T-helper 1 cell treated with Interleukin-12 subunit alpha and Interleukin-12 subunit beta and Interleukin-4 antibody, amounts not matched to agents 30 ng/mL and 1 ng/mL, for 36 hours (primary cell): ENCODE results near the gene GPR160. TPM values are rescaled to one million over a fixed set of nuclear protein-coding genes. Genes with fewer than 3 reads are reported as not detected.

Experiments
- intact Hi-C: fragments of 100-400 bp; cut with micrococcal nuclease; formaldehyde crosslinking; loops from one replicate; pipeline ENCODE4 v1.15.1; 2024
- total RNA-seq: library from RNA; stranded (reverse); gene quantifications from 2 replicates; pipeline ENCODE4 v1.2.3, GENCODE V29; 2022

The GPR160 gene
- total RNA-seq, 1 donor from 2014 or later, result 5.1 TPM

GRCh38 chr3:170062769-170063168 is 25.0 kb downstream of the GPR160 start:
- intact Hi-C loops, result no loop called here

GRCh38 chr3:170063691-170064090 is 25.9 kb downstream of the GPR160 start:
- intact Hi-C loops, result no loop called here

- intact Hi-C loops, result no loop called here
These were observed 26.3 kb downstream of the GPR160 start for GRCh38 chr3:170064108-170064507.

- intact Hi-C loops, result no loop called here
These were observed 37.8 kb downstream of the GPR160 start for GRCh38 chr3:170075441-170076091.

GRCh38 chr3:170076715-170077238 is 39.0 kb downstream of the GPR160 start:
- intact Hi-C loops, result no loop called here

- intact Hi-C loops, result no loop called here
These were observed 39.6 kb downstream of the GPR160 start for GRCh38 chr3:170077361-170077760.

GRCh38 chr3:170078620-170079281 is 41.0 kb downstream of the GPR160 start:
- intact Hi-C loops, result no loop called here

GRCh38 chr3:170079536-170080165 is 41.9 kb downstream of the GPR160 start:
- intact Hi-C loops, result no loop called here

GRCh38 chr3:170080605-170081004 is 42.8 kb downstream of the GPR160 start:
- intact Hi-C loops, result no loop called here

- intact Hi-C loops, result no loop called here
These were observed 43.4 kb downstream of the GPR160 start for GRCh38 chr3:170081079-170081741.

GRCh38 chr3:170083343-170083742 is 45.5 kb downstream of the GPR160 start:
- intact Hi-C loops, result no loop called here

GRCh38 chr3:170085396-170085795 is 47.6 kb downstream of the GPR160 start:
- intact Hi-C loops, result no loop called here

- intact Hi-C loops, result loop anchor here (5.0 kb wide), 1 partner anchor 77 kb away; no protein-coding TSS in a partner anchor
These were observed 52.2 kb downstream of the GPR160 start for GRCh38 chr3:170089862-170090600.

- intact Hi-C loops, result loop anchor here (5.0 kb wide), 1 partner anchor 77 kb away; no protein-coding TSS in a partner anchor
These were observed 52.8 kb downstream of the GPR160 start for GRCh38 chr3:170090601-170090981.

GRCh38 chr3:170092907-170093306 is 55.1 kb downstream of the GPR160 start:
- intact Hi-C loops, result loop anchor here (5.0 kb wide), 1 partner anchor 74 kb away; no protein-coding TSS in a partner anchor

GRCh38 chr3:170095771-170096170 is 58.0 kb downstream of the GPR160 start:
- intact Hi-C loops, result loop anchor here (5.0 kb wide), 1 partner anchor 58 kb away; the partner anchor contains the start of gene GPR160

- intact Hi-C loops, result loop anchor here (5.0 kb wide), 1 partner anchor 59 kb away; the partner anchor contains the start of gene GPR160
These were observed 58.5 kb downstream of the GPR160 start for GRCh38 chr3:170096342-170096741.

- intact Hi-C loops, result loop anchor here (2.0 to 5.0 kb wide), 2 partner anchors 61 to 236 kb away; partner anchors contain the start of gene GPR160
These were observed 61.0 kb downstream of the GPR160 start for GRCh38 chr3:170098753-170099152.

GRCh38 chr3:170100944-170101343 is 63.1 kb downstream of the GPR160 start:
- intact Hi-C loops, result no loop called here

- intact Hi-C loops, result no loop called here
These were observed 64.6 kb downstream of the GPR160 start for GRCh38 chr3:170102431-170102830.

GRCh38 chr3:170107941-170108340 is 70.1 kb downstream of the GPR160 start:
- intact Hi-C loops, result no loop called here
